GM12872 (cell line): Measurements from ENCODE around the gene BYSL.

Experiments used
- CTCF ChIP-seq: IDR thresholded peaks from 3 replicates; pipeline ENCODE4 v1.5.1; 2011; ENCODE audit warnings: low read depth, mild to moderate bottlenecking, low read length, moderate library complexity; ENCODE audit not compliant: insufficient read depth

Gene BYSL

GRCh38 chr6:41935193-41935574 lies 13.9 kb downstream of the BYSL start:
- TF ChIP-seq CTCF: no peak

- no peak for TF ChIP-seq CTCF
Observed at GRCh38 chr6:41935685-41936072, 14.4 kb downstream of the BYSL start.

- peak; percentile 97 for TF ChIP-seq CTCF
Observed at GRCh38 chr6:41936073-41936837, 15.0 kb downstream of the BYSL start.

- no peak for TF ChIP-seq CTCF
Observed at GRCh38 chr6:41937472-41937860, 16.2 kb downstream of the BYSL start.

- no peak for TF ChIP-seq CTCF
Observed at GRCh38 chr6:41937861-41938574, 16.7 kb downstream of the BYSL start.

- no peak for TF ChIP-seq CTCF
Observed at GRCh38 chr6:41938590-41939175, 17.4 kb downstream of the BYSL start.

GRCh38 chr6:41939176-41939847 lies 18.0 kb downstream of the BYSL start:
- no peak for TF ChIP-seq CTCF
